Activated naive CD4-positive, alpha-beta T cell treated with anti-CD3 and anti-CD28 coated beads, Interleukin-2, amount 10 ng/mL, durations not matched to agents 7 days and 5 days (primary cell): Measurements from ENCODE around the gene TOX4.
"Not testable (repeated sequence)": the region's sequence is repeated elsewhere in the genome, so short reads cannot be mapped to it uniquely, and the experiment has no call there.

Source experiments
- CTCF ChIA-PET: fragments of 350-600 bp; sonication (Branson Sonifier 250); formaldehyde crosslinking; loops from one replicate; lab custom pipeline; 2021; ENCODE audit warnings: antibody characterized with exemption; lab: Charles Lee
- DNase-seq: peaks from one replicate; pipeline ENCODE4 v3.0.0-alpha.2; 2020
- H3K27ac Mint-ChIP-seq: one replicate; pipeline ENCODE4 v1.8.0; 2021; ENCODE audit warnings: mild to moderate bottlenecking, moderate library complexity, mixed read lengths
- H3K27me3 Mint-ChIP-seq: one replicate; pipeline ENCODE4 v1.8.0; 2021; ENCODE audit warnings: mild to moderate bottlenecking, mixed read lengths
- H3K36me3 Mint-ChIP-seq: one replicate; pipeline ENCODE4 v1.8.0; 2021; ENCODE audit warnings: mixed read lengths
- H3K4me1 Mint-ChIP-seq: one replicate; pipeline ENCODE4 v1.8.0; 2021; ENCODE audit warnings: mixed read lengths
- H3K4me3 Mint-ChIP-seq: one replicate; pipeline ENCODE4 v1.8.0; 2021; ENCODE audit warnings: mild to moderate bottlenecking, moderate library complexity, mixed read lengths
- H3K9me3 Mint-ChIP-seq: one replicate; pipeline ENCODE4 v1.8.0; 2021; ENCODE audit warnings: mixed read lengths

Gene TOX4

GRCh38 chr14:21529515-21529914 is 52.5 kb downstream of the TOX4 start:
- Mint-ChIP-seq H3K36me3 (no peaks in the 10 kb centered on the region), H3K4me1 (peaks cover 23% of the 10 kb centered on the region), H3K27ac (no peak overlapping the region), H3K4me3 (no peak overlapping the region), H3K9me3 (no peaks in the 10 kb centered on the region), H3K27me3 (peaks cover 35% of the 10 kb centered on the region)
- CTCF ChIA-PET = interaction anchor here (2.2 kb wide), 1 partner anchor 31 kb away, joined by 6 read pairs; no protein-coding TSS in a partner anchor
- no peak for DNase-seq

GRCh38 chr14:21533294-21533693 is 56.3 kb downstream of the TOX4 start:
- no peaks in the 10 kb centered on the region for H3K9me3 Mint-ChIP-seq
- CTCF ChIA-PET = no interaction called here
- H3K4me3 Mint-ChIP-seq = no peak overlapping the region
- H3K27me3 Mint-ChIP-seq = peaks cover 54% of the 10 kb centered on the region
- H3K4me1 Mint-ChIP-seq = peaks cover 8% of the 10 kb centered on the region
- DNase-seq = no peak
- no peaks in the 10 kb centered on the region for H3K36me3 Mint-ChIP-seq
- H3K27ac Mint-ChIP-seq = no peak overlapping the region

DNA sequence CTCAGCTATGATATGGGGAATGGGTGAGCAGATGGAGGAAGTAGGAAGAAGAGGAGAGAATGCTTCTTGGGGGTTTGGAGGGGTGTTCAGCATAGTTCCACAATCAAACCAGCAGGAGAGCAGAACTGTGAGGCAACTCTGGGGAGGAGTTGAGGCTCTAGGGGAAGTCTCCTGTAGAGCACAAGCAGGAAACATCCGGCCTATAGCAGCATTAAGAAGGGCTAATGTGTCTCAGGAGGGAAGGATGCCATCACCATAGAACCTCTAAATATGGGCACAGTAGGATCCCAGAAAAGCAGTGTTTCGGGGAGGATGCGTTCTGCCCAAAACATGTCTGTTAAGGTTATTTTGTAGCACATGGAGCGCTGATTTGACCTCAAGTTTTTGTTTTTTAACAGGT is 57.6 kb downstream of the TOX4 start:
- H3K27me3 Mint-ChIP-seq = peaks cover 67% of the 10 kb centered on the region
- peaks cover 8% of the 10 kb centered on the region for H3K4me1 Mint-ChIP-seq
- no peaks in the 10 kb centered on the region for H3K36me3 Mint-ChIP-seq
- no peak overlapping the region for H3K27ac Mint-ChIP-seq
- CTCF ChIA-PET = no interaction called here
- no peak overlapping the region for H3K4me3 Mint-ChIP-seq
- no peaks in the 10 kb centered on the region for H3K9me3 Mint-ChIP-seq
- DNase-seq = no peak

- peaks cover 8% of the 10 kb centered on the region for H3K4me1 Mint-ChIP-seq
- DNase-seq = no peak
- CTCF ChIA-PET = interaction anchor here (1.1 kb wide), 1 partner anchor 37 kb away, joined by 3 read pairs; no protein-coding TSS in a partner anchor
- H3K27ac Mint-ChIP-seq = no peak overlapping the region
- H3K36me3 Mint-ChIP-seq = no peaks in the 10 kb centered on the region
- peaks cover 64% of the 10 kb centered on the region for H3K27me3 Mint-ChIP-seq
- H3K4me3 Mint-ChIP-seq = no peak overlapping the region
- H3K9me3 Mint-ChIP-seq = no peaks in the 10 kb centered on the region
These were observed 58.8 kb downstream of the TOX4 start for GRCh38 chr14:21535545-21536417.

- CTCF ChIA-PET = interaction anchor here (1.0 kb wide), 1 partner anchor 81 kb away, joined by 3 read pairs; the partner anchor contains the start of gene CHD8
- Mint-ChIP-seq H3K9me3 (no peaks in the 10 kb centered on the region), H3K4me3 (no peak overlapping the region), H3K27me3 (peaks cover 64% of the 10 kb centered on the region), H3K27ac (no peak overlapping the region), H3K36me3 (no peaks in the 10 kb centered on the region), H3K4me1 (peaks cover 8% of the 10 kb centered on the region)
- no peak for DNase-seq
These were observed 59.6 kb downstream of the TOX4 start for GRCh38 chr14:21536418-21537089.

DNA sequence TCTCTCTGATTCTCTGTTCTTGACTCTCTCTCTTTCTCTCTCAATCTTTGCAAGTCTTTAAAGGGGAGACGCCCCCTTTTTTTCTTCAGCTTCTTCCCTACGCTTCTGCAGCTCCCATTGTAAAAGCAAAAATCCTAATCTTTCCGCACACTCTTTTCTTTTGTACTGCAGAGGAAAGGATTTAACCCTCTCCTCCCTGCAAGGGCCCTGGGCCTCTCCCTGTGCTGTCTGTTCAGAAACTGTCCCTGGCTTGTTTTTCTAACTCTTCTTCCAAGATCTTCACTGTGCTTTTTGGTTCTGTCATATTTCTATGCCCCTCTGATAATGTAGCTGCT is 60.1 kb downstream of the TOX4 start:
- H3K27me3 Mint-ChIP-seq = peaks cover 64% of the 10 kb centered on the region

GRCh38 chr14:21539189-21539940 is 62.4 kb downstream of the TOX4 start:
- no peak overlapping the region for H3K27ac Mint-ChIP-seq
- no peak for DNase-seq
- peaks cover 50% of the 10 kb centered on the region for H3K27me3 Mint-ChIP-seq
- H3K36me3 Mint-ChIP-seq = no peaks in the 10 kb centered on the region
- no peak overlapping the region for H3K4me3 Mint-ChIP-seq
- H3K4me1 Mint-ChIP-seq = peaks cover 8% of the 10 kb centered on the region
- CTCF ChIA-PET = no interaction called here
- H3K9me3 Mint-ChIP-seq = no peaks in the 10 kb centered on the region

More for the DNA sequence above, 60.1 kb downstream of the TOX4 start:
- Mint-ChIP-seq H3K4me1 (peaks cover 8% of the 10 kb centered on the region), H3K27ac (no peak overlapping the region), H3K9me3 (no peaks in the 10 kb centered on the region), H3K4me3 (no peak overlapping the region), H3K36me3 (no peaks in the 10 kb centered on the region)
- DNase-seq = no peak
- CTCF ChIA-PET = interaction anchor here (1.0 kb wide), 1 partner anchor 81 kb away, joined by 3 read pairs; the partner anchor contains the start of gene CHD8

DNA sequence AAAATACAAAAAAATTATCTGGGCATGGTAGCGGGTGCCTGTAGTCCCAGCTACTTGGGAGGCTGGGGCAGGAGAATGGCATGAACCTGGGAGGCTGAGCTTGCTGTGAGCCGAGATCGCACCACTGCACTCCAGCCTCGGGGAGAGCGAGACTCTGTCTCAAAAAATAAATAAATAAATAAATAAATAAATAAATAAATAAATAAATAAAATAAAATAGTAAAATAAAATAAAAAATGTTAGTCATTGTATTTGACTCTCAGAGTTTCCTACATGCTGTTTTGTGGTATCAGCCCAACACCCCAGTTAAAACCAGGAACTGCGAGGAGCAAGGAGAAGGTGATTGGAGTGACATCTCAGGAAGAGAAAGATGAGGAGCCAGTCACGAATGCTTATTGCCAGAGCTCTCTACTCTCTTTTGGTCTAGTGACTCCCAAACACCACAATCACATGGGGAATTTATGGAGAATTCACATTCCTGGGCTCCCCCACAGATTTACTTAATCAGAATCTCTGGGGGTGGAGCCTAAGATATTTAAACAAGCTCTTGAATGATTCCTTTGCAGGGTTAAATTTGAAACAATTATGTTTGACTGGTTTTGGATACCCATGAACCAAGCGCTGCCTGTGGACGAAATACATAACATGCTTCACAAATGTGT is 64.5 kb downstream of the TOX4 start:
- peaks cover 5% of the 10 kb centered on the region for H3K4me1 Mint-ChIP-seq
- no peak overlapping the region for H3K4me3 Mint-ChIP-seq
- H3K27me3 Mint-ChIP-seq = peaks cover 31% of the 10 kb centered on the region
- CTCF ChIA-PET = interaction anchor here (1.0 kb wide), 1 partner anchor 15 kb away, joined by 4 read pairs; no protein-coding TSS in a partner anchor
- DNase-seq = no peak
- H3K27ac Mint-ChIP-seq = no peak overlapping the region
- no peaks in the 10 kb centered on the region for H3K9me3 Mint-ChIP-seq
- H3K36me3 Mint-ChIP-seq = no peaks in the 10 kb centered on the region

DNA sequence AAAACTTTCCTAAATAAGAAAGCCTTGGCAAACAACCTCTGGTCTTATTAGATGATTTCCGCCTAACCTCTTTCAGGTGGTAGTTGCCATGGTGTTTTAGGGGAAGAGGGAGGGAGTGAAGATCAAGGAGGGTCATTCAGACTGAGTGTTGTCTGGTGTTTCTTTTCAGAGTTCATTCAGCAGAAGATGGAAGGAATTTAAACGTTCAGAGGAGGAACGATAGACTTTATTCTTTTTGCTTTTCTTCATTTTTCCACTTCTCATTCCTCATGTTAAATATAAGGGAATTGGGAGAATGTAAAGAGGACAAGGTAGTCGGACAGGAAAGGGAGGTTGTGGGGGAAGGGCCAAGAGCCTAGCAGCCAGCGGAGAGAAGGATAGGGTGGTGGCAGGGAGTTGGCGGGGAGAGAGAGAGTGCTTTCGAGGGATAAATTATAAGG is 66.5 kb downstream of the TOX4 start:
- Mint-ChIP-seq H3K27me3 (peaks cover 11% of the 10 kb centered on the region), H3K4me1 (no peaks in the 10 kb centered on the region), H3K36me3 (no peaks in the 10 kb centered on the region), H3K9me3 (no peaks in the 10 kb centered on the region), H3K27ac (no peak overlapping the region), H3K4me3 (no peak overlapping the region)
- DNase-seq = no peak
- CTCF ChIA-PET = no interaction called here

- Mint-ChIP-seq H3K4me1 (no peaks in the 10 kb centered on the region), H3K4me3 (no peak overlapping the region), H3K27ac (no peak overlapping the region), H3K9me3 (no peaks in the 10 kb centered on the region), H3K36me3 (no peaks in the 10 kb centered on the region), H3K27me3 (peaks cover 7% of the 10 kb centered on the region)
- CTCF ChIA-PET = no interaction called here
- DNase-seq = no peak
These were observed 67.0 kb downstream of the TOX4 start for GRCh38 chr14:21543963-21544362.

GRCh38 chr14:21544588-21544987 is 67.6 kb downstream of the TOX4 start:
- H3K4me1 Mint-ChIP-seq, H3K4me3 Mint-ChIP-seq, CTCF ChIA-PET, H3K36me3 Mint-ChIP-seq, H3K9me3 Mint-ChIP-seq, DNase-seq, H3K27ac Mint-ChIP-seq, H3K27me3 Mint-ChIP-seq: not testable (repeated sequence)
